ENCODE measurements around the gene FBXL16.

FBXL16 gene

DNA sequence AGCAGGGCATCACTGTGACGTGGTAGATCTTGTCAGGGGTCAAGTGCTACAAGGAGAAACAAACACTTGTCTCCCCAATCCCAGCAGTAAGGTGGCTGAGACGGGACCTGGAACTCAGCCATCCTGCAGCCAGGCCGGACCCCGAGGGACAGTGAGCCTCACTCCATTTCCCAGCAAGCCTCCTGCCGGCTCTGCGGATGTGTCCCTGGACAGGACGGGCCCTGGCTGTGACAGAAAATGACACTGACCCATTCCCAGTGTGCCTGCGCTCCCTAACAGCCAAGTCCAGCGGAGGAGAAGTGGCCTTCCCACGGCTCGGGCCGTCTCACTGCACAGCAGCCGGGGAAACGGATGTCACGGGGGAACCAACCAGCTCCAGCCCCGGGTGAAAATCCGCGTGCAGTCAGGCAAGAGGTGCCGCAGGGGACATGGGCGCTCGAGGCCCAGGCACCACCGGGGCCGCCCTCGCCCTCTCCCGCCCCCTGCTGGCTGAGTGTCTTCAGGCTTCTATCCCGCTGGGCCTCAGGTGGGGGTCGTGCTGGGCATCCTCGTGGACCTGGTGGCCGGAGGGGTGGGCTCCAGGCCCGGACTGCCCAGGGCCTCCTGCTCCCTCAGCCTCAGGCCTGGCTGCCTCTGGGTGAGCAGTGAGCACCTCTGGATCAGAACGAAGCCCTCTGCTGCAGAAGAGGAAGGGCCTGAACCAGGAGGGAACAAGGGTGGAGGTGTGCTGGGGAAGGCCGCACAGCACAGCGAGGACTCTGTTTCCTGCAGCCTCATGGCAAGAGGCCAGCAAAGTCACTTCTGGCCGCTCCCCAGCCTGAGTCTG, 28.0 kb upstream of the FBXL16 start:
- H4K5ac ChIP-seq (ENCODE audit: low read length), result no peak overlapping the region
- peaks cover 3% of the 10 kb centered on the region for H3K36me3 ChIP-seq (ENCODE audit: control insufficient read depth, insufficient read depth, low read length)
- H3K9ac ChIP-seq (ENCODE audit: low read length), result no peak overlapping the region
- H3K79me2 ChIP-seq (ENCODE audit: control insufficient read depth, insufficient read depth, low read length), result no peaks in the 10 kb centered on the region
- no peak overlapping the region for H4K8ac ChIP-seq (ENCODE audit: low read depth, low read length)
- H2BK120ac ChIP-seq (ENCODE audit: low read depth, low read length), result no peak overlapping the region
- no peak overlapping the region for H3K4me2 ChIP-seq (ENCODE audit: low read length)
- no peak overlapping the region for H3K4ac ChIP-seq (ENCODE audit: low read depth, low read length)
- no peak overlapping the region for H2BK5ac ChIP-seq (ENCODE audit: low read length)
- H3K27ac ChIP-seq (ENCODE audit: low read depth, low read length), result no peak overlapping the region
- H3K27me3 ChIP-seq (ENCODE audit: insufficient read depth, low read length, poor library complexity), result no peaks in the 10 kb centered on the region
- peak; percentile 34 for DNase-seq
- WGBS (ENCODE audit: extremely low coverage, insufficient coverage, low lambda C conversion rate), result no CpG with 5 or more reads among the region's 34 CpGs
- no peaks in the 10 kb centered on the region for H3K79me1 ChIP-seq (ENCODE audit: low read length)
- H3K4me1 ChIP-seq (ENCODE audit: control insufficient read depth, low read depth, low read length), result no peaks in the 10 kb centered on the region
- H2AK5ac ChIP-seq (ENCODE audit: low read length), result no peak overlapping the region
- no peak overlapping the region for H2BK15ac ChIP-seq (replicated peaks; ENCODE audit: low read depth)
- no peak overlapping the region for H3K4me3 ChIP-seq (ENCODE audit: low read length)
- H3K23ac ChIP-seq (ENCODE audit: low read length), result no peak overlapping the region
- H3K18ac ChIP-seq (ENCODE audit: low read length), result no peak overlapping the region
- H3K56ac ChIP-seq (ENCODE audit: low read length), result no peak overlapping the region

DNA sequence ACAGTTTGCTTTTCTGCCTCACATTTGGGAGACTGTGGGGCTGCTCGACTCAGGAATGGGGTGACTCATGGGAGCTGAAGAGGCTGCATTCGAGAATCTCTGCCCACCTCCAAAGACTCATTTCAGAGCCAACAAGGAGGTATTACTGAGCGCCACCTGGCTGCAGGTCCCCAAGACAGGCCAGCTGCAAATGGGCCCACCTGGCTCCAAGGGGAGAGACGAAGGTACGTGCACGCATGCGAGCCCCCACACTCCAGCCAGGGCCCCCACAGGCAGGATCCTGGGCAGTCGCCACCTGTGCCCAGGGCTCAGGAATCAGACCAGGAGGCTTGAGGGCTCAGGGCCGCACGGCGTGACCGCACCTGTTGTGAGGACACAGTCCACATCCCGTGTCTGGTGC, 27.3 kb upstream of the FBXL16 start:
- Histone ChIP-seq H3K23ac (ENCODE audit: low read length) (no peak overlapping the region), H3K18ac (ENCODE audit: low read length) (no peak overlapping the region), H2BK15ac (replicated peaks; ENCODE audit: low read depth) (no peak overlapping the region), H3K27me3 (ENCODE audit: insufficient read depth, low read length, poor library complexity) (no peaks in the 10 kb centered on the region), H4K8ac (ENCODE audit: low read depth, low read length) (no peak overlapping the region), H3K4ac (ENCODE audit: low read depth, low read length) (no peak overlapping the region), H3K4me2 (ENCODE audit: low read length) (no peak overlapping the region), H3K27ac (ENCODE audit: low read depth, low read length) (no peak overlapping the region), H3K4me1 (ENCODE audit: control insufficient read depth, low read depth, low read length) (no peaks in the 10 kb centered on the region), H3K4me3 (ENCODE audit: low read length) (no peak overlapping the region), H2AK5ac (ENCODE audit: low read length) (no peak overlapping the region), H3K79me1 (ENCODE audit: low read length) (no peaks in the 10 kb centered on the region), H3K79me2 (ENCODE audit: control insufficient read depth, insufficient read depth, low read length) (no peaks in the 10 kb centered on the region), H3K36me3 (ENCODE audit: control insufficient read depth, insufficient read depth, low read length) (peaks cover 3% of the 10 kb centered on the region), H4K5ac (ENCODE audit: low read length) (no peak overlapping the region), H3K9ac (ENCODE audit: low read length) (no peak overlapping the region), H2BK5ac (ENCODE audit: low read length) (no peak overlapping the region), H2BK120ac (ENCODE audit: low read depth, low read length) (no peak overlapping the region), H3K56ac (ENCODE audit: low read length) (no peak overlapping the region)
- DNase-seq, result peak; percentile 68
- no CpG with 5 or more reads among the region's 13 CpGs for WGBS (ENCODE audit: extremely low coverage, insufficient coverage, low lambda C conversion rate)

DNA sequence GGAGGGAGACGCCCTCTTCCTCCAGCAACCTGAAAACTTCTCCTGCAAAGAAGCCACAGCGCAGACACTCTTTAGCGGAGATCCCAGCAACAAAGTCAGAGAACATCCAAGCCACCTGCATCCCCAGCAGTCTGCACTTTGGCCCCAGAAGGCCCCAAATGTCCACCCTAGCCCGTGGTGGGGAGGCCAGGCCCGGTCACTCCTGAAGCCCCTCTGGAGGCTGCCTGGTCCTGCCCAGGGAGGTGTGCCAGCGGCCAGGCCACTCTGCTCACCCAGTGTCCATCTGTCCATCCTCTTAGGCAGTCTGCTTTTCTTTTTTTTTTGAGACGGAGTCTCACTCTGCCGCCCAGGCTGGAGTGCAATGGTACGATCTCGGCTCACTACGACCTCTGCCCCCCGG, 26.7 kb upstream of the FBXL16 start:
- Histone ChIP-seq H2BK5ac (ENCODE audit: low read length) (no peak overlapping the region), H3K36me3 (ENCODE audit: control insufficient read depth, insufficient read depth, low read length) (peaks cover 3% of the 10 kb centered on the region), H3K79me2 (ENCODE audit: control insufficient read depth, insufficient read depth, low read length) (no peaks in the 10 kb centered on the region), H3K27ac (ENCODE audit: low read depth, low read length) (no peak overlapping the region), H3K4me3 (ENCODE audit: low read length) (no peak overlapping the region), H3K27me3 (ENCODE audit: insufficient read depth, low read length, poor library complexity) (no peaks in the 10 kb centered on the region), H2BK120ac (ENCODE audit: low read depth, low read length) (no peak overlapping the region), H3K9ac (ENCODE audit: low read length) (no peak overlapping the region), H3K18ac (ENCODE audit: low read length) (no peak overlapping the region), H4K5ac (ENCODE audit: low read length) (no peak overlapping the region), H3K23ac (ENCODE audit: low read length) (no peak overlapping the region), H3K56ac (ENCODE audit: low read length) (no peak overlapping the region), H3K4ac (ENCODE audit: low read depth, low read length) (no peak overlapping the region), H3K4me2 (ENCODE audit: low read length) (no peak overlapping the region), H2AK5ac (ENCODE audit: low read length) (no peak overlapping the region), H4K8ac (ENCODE audit: low read depth, low read length) (no peak overlapping the region), H3K79me1 (ENCODE audit: low read length) (no peaks in the 10 kb centered on the region), H3K4me1 (ENCODE audit: control insufficient read depth, low read depth, low read length) (no peaks in the 10 kb centered on the region), H2BK15ac (replicated peaks; ENCODE audit: low read depth) (no peak overlapping the region)
- DNase-seq, result no peak
- WGBS (ENCODE audit: extremely low coverage, insufficient coverage, low lambda C conversion rate), result no CpG with 5 or more reads among the region's 12 CpGs

DNA sequence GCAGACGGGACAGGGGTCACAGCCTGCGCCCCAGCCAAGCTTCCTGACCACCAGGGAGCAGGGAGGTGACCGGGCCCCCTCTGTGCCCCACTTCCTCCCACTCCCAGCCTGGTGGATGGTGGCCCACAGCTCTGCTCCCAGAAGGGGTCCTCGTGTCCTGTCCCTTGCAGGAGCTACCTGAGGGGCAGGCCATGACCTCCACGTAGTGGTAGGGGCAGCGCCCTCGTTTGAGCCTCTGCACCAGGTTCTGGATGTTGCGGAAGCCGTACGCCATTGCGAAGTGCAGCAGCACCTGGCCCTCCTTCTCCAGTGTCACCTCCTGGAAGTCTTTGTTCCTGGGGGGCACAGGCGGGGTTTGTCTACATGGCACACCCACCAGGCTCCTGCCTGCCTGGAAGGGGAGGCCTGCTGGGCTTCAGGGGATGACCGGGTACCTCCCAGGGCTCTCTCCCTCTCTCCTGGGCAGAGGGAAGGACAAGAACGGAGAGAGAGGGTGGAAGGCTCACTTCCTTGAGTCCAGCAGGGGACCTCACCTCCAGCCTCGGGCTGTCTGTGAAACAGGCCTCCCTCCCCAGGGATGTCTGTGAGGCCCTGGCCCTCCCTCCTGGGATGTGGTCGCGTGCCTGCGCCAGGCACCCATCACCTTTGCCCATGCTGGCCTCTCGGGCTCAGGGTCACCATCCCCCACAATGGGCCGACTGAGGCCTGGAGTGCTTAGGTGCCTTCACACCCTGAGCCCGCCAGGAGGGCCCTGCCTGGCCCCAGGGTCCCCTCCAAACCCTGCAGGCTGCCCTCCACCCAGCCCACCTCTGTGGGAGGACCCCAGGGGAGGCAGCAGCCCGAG, 25.3 kb upstream of the FBXL16 start:
- Histone ChIP-seq H2BK120ac (ENCODE audit: low read depth, low read length) (no peak overlapping the region), H3K4me1 (ENCODE audit: control insufficient read depth, low read depth, low read length) (no peaks in the 10 kb centered on the region), H4K5ac (ENCODE audit: low read length) (no peak overlapping the region), H3K79me2 (ENCODE audit: control insufficient read depth, insufficient read depth, low read length) (no peaks in the 10 kb centered on the region), H3K56ac (ENCODE audit: low read length) (no peak overlapping the region), H2BK5ac (ENCODE audit: low read length) (no peak overlapping the region), H2BK15ac (replicated peaks; ENCODE audit: low read depth) (no peak overlapping the region), H3K4me3 (ENCODE audit: low read length) (no peak overlapping the region), H3K27me3 (ENCODE audit: insufficient read depth, low read length, poor library complexity) (no peaks in the 10 kb centered on the region), H3K4ac (ENCODE audit: low read depth, low read length) (no peak overlapping the region), H4K8ac (ENCODE audit: low read depth, low read length) (no peak overlapping the region), H3K23ac (ENCODE audit: low read length) (no peak overlapping the region), H3K79me1 (ENCODE audit: low read length) (no peaks in the 10 kb centered on the region), H3K9ac (ENCODE audit: low read length) (no peak overlapping the region), H2AK5ac (ENCODE audit: low read length) (no peak overlapping the region), H3K4me2 (ENCODE audit: low read length) (no peak overlapping the region), H3K36me3 (ENCODE audit: control insufficient read depth, insufficient read depth, low read length) (peaks cover 3% of the 10 kb centered on the region), H3K18ac (ENCODE audit: low read length) (no peak overlapping the region), H3K27ac (ENCODE audit: low read depth, low read length) (no peak overlapping the region)
- DNase-seq, result no peak
- no CpG with 5 or more reads among the region's 22 CpGs for WGBS (ENCODE audit: extremely low coverage, insufficient coverage, low lambda C conversion rate)

- Histone ChIP-seq H3K9ac (ENCODE audit: low read length) (no peak overlapping the region), H3K4me2 (ENCODE audit: low read length) (no peak overlapping the region), H3K27me3 (ENCODE audit: insufficient read depth, low read length, poor library complexity) (no peaks in the 10 kb centered on the region), H3K23ac (ENCODE audit: low read length) (no peak overlapping the region), H4K8ac (ENCODE audit: low read depth, low read length) (no peak overlapping the region), H2AK5ac (ENCODE audit: low read length) (no peak overlapping the region), H3K4me1 (ENCODE audit: control insufficient read depth, low read depth, low read length) (no peaks in the 10 kb centered on the region), H3K36me3 (ENCODE audit: control insufficient read depth, insufficient read depth, low read length) (peaks cover 3% of the 10 kb centered on the region), H3K79me1 (ENCODE audit: low read length) (no peaks in the 10 kb centered on the region), H2BK5ac (ENCODE audit: low read length) (no peak overlapping the region), H2BK15ac (replicated peaks; ENCODE audit: low read depth) (no peak overlapping the region), H3K56ac (ENCODE audit: low read length) (no peak overlapping the region), H3K18ac (ENCODE audit: low read length) (no peak overlapping the region), H3K79me2 (ENCODE audit: control insufficient read depth, insufficient read depth, low read length) (no peaks in the 10 kb centered on the region), H4K5ac (ENCODE audit: low read length) (no peak overlapping the region), H3K4ac (ENCODE audit: low read depth, low read length) (no peak overlapping the region), H2BK120ac (ENCODE audit: low read depth, low read length) (no peak overlapping the region), H3K4me3 (ENCODE audit: low read length) (no peak overlapping the region), H3K27ac (ENCODE audit: low read depth, low read length) (no peak overlapping the region)
- no peak for DNase-seq
- WGBS (ENCODE audit: extremely low coverage, insufficient coverage, low lambda C conversion rate), result no CpG with 5 or more reads among the region's 37 CpGs
These were observed 24.4 kb upstream of the FBXL16 start for GRCh38 chr16:729768-730665.

All from mesendoderm (in vitro differentiated cells).